H9 (cell line): ENCODE measurements around the gene PHOSPHO1. TPM values are rescaled to one million over a fixed set of nuclear protein-coding genes. Genes with fewer than 3 reads are reported as not detected.
A peak's percentile ranks its signal among the peaks of the same experiment; 100 is the strongest.

Experiments used
- DNase-seq: peaks from one replicate; pipeline ENCODE4 v3.0.0-alpha.2; 2017
- H2AFZ ChIP-seq: one replicate; pipeline ENCODE4 v1.6.1; 2013; ENCODE audit warnings: mild to moderate bottlenecking, low read length, control low read depth, moderate library complexity
- H2AK5ac ChIP-seq: 2 replicates; pipeline ENCODE4 v1.6.1; 2013; ENCODE audit warnings: low read length, control low read depth, mixed read lengths; ENCODE audit not compliant: insufficient read length
- H2BK120ac ChIP-seq: one replicate; pipeline ENCODE4 v1.6.1; 2013; ENCODE audit warnings: low read depth, mild to moderate bottlenecking, low read length, control low read depth, inconsistent platforms; ENCODE audit not compliant: poor library complexity, severe bottlenecking
- H2BK12ac ChIP-seq: 2 replicates; pipeline ENCODE4 v1.6.1; 2013; ENCODE audit warnings: low read length, control low read depth, mixed read lengths, low read depth; ENCODE audit not compliant: insufficient read length
- H2BK15ac ChIP-seq: 2 replicates; pipeline ENCODE4 v1.6.1; 2013; ENCODE audit warnings: low read depth, low read length, control low read depth
- H2BK20ac ChIP-seq: one replicate; pipeline ENCODE4 v1.6.1; 2013; ENCODE audit warnings: low read depth, mild to moderate bottlenecking, low read length, control low read depth, inconsistent platforms; ENCODE audit not compliant: poor library complexity, severe bottlenecking
- H2BK5ac ChIP-seq: 2 replicates; pipeline ENCODE4 v1.6.1; 2013; ENCODE audit warnings: low read length, control low read depth, mixed read lengths; ENCODE audit not compliant: insufficient read length
- H3K14ac ChIP-seq: 2 replicates; pipeline ENCODE4 v1.6.1; 2013; ENCODE audit warnings: low read length, control low read depth; ENCODE audit not compliant: insufficient read depth
- H3K18ac ChIP-seq: 2 replicates; pipeline ENCODE4 v1.6.1; 2013; ENCODE audit warnings: low read depth, mild to moderate bottlenecking, mixed read lengths, low read length, control low read depth; ENCODE audit not compliant: insufficient read length
- H3K23ac ChIP-seq: 2 replicates; pipeline ENCODE4 v1.6.1; 2013; ENCODE audit warnings: low read length, control low read depth, mixed read lengths, low read depth; ENCODE audit not compliant: insufficient read length
- H3K23me2 ChIP-seq: 2 replicates; pipeline ENCODE4 v1.6.1; 2013; ENCODE audit warnings: low read depth, mild to moderate bottlenecking, mixed read lengths, low read length, control low read depth; ENCODE audit not compliant: insufficient read length, poor library complexity, severe bottlenecking
- H3K27ac ChIP-seq: 2 replicates; pipeline ENCODE4 v1.5.1; 2013; ENCODE audit warnings: low read length, control low read depth, mixed read lengths, low read depth; ENCODE audit not compliant: insufficient read length
- H3K27me3 ChIP-seq: 2 replicates; pipeline ENCODE4 v1.6.1; 2013; ENCODE audit warnings: low read length, control low read depth, inconsistent platforms; ENCODE audit not compliant: insufficient read depth
- H3K4ac ChIP-seq: 2 replicates; pipeline ENCODE4 v1.6.1; 2013; ENCODE audit warnings: low read depth, mild to moderate bottlenecking, control low read depth, inconsistent platforms, low read length, moderate library complexity
- H3K4me1 ChIP-seq: 2 replicates; pipeline ENCODE4 v1.6.1; 2013; ENCODE audit warnings: low read length, control low read depth, inconsistent platforms; ENCODE audit not compliant: insufficient read depth
- H3K4me2 ChIP-seq: 2 replicates; pipeline ENCODE4 v1.6.1; 2013; ENCODE audit warnings: low read length, control low read depth, mixed read lengths; ENCODE audit not compliant: insufficient read length, insufficient read depth
- H3K56ac ChIP-seq: 2 replicates; pipeline ENCODE4 v1.6.1; 2013; ENCODE audit warnings: low read depth, mild to moderate bottlenecking, mixed read lengths, low read length, control low read depth; ENCODE audit not compliant: insufficient read length
- H3K79me1 ChIP-seq: 2 replicates; pipeline ENCODE4 v1.6.1; 2013; ENCODE audit warnings: low read depth, mild to moderate bottlenecking, moderate library complexity, low read length, control low read depth, inconsistent platforms; ENCODE audit not compliant: insufficient read depth, poor library complexity, severe bottlenecking
- H3K79me2 ChIP-seq: 2 replicates; pipeline ENCODE4 v1.6.1; 2013; ENCODE audit warnings: low read length, control low read depth, inconsistent platforms; ENCODE audit not compliant: insufficient read depth
- H3K9ac ChIP-seq: 2 replicates; pipeline ENCODE4 v1.6.1; 2013; ENCODE audit warnings: low read length, control low read depth, mixed read lengths; ENCODE audit not compliant: insufficient read length; ENCODE audit errors: extremely low read depth
- H3K9me3 ChIP-seq: one replicate; pipeline ENCODE4 v1.6.1; 2013; ENCODE audit warnings: low read depth, low read length, inconsistent platforms; ENCODE audit not compliant: control insufficient read depth
- H3T11ph ChIP-seq: one replicate; pipeline ENCODE4 v1.6.1; 2013; ENCODE audit warnings: mild to moderate bottlenecking, low read length, control low read depth, inconsistent platforms
- H4K20me1 ChIP-seq: one replicate; pipeline ENCODE4 v1.6.1; 2013; ENCODE audit not compliant: control insufficient read depth, insufficient read length, insufficient read depth
- H4K5ac ChIP-seq: 2 replicates; pipeline ENCODE4 v1.6.1; 2013; ENCODE audit warnings: low read depth, mild to moderate bottlenecking, mixed read lengths, low read length, control low read depth; ENCODE audit not compliant: insufficient read length
- H4K8ac ChIP-seq: replicated peaks from 2 replicates; pipeline ENCODE4 v1.6.1; 2013; ENCODE audit warnings: low read length, control low read depth, mixed read lengths, low read depth; ENCODE audit not compliant: insufficient read length
- H4K91ac ChIP-seq: 2 replicates; pipeline ENCODE4 v1.6.1; 2013; ENCODE audit warnings: low read depth, mild to moderate bottlenecking, moderate library complexity, mixed read lengths, low read length, control low read depth; ENCODE audit not compliant: insufficient read length
- H3K27ac Mint-ChIP-seq, 3 experiments: 2 replicates in 2 of 3; 3 replicates in 1 of 3; pipeline ENCODE4 v1.8.0; 2020 to 2021; ENCODE audit warnings: mixed read lengths in 3 of 3, mild to moderate bottlenecking in 1 of 3, moderate library complexity in 1 of 3
- H3K27me3 Mint-ChIP-seq: 2 replicates; pipeline ENCODE4 v1.8.0; 2021; ENCODE audit warnings: low read depth, mild to moderate bottlenecking, moderate library complexity, mixed read lengths
- H3K36me3 Mint-ChIP-seq, 3 experiments: 2 replicates in 2 of 3; 3 replicates in 1 of 3; pipeline ENCODE4 v1.8.0; 2020 to 2021; ENCODE audit warnings: low read depth in 3 of 3, mixed read lengths in 3 of 3; ENCODE audit not compliant: insufficient read depth in 1 of 3
- H3K4me1 Mint-ChIP-seq, 2 experiments: 2 replicates each; pipeline ENCODE4 v1.8.0; 2020; ENCODE audit warnings: mixed read lengths in 2 of 2
- H3K4me3 Mint-ChIP-seq, 2 experiments: 2 replicates in 1 of 2; 3 replicates in 1 of 2; pipeline ENCODE4 v1.8.0; 2020 to 2021; ENCODE audit warnings: mild to moderate bottlenecking in 2 of 2, mixed read lengths in 2 of 2, moderate library complexity in 1 of 2
- H3K9me3 Mint-ChIP-seq, 2 experiments: 2 replicates in 1 of 2; 3 replicates in 1 of 2; pipeline ENCODE4 v1.8.0; 2020; ENCODE audit warnings: mild to moderate bottlenecking in 2 of 2, mixed read lengths in 2 of 2, moderate library complexity in 1 of 2
- WGBS: extraction: QIAGEN DNeasy Blood & Tissue Kit; methylation state at CpG from one replicate; pipeline ENCODE4 v1.1.7; 2013; ENCODE audit warnings: missing lambda C conversion rate, low lambda C conversion rate, mixed read lengths; ENCODE audit not compliant: insufficient read length; ENCODE audit errors: extremely low coverage; 5-methylcytosine and 5-hydroxymethylcytosine counted together
- total RNA-seq: library from RNA; stranded (reverse); gene quantifications from 2 replicates; pipeline ENCODE4 v1.2.1, GENCODE V29; 2021
- TF ChIP-seq, protein P1 (sequence below): fragments of 200-600 bp; sonication (generic); conservative IDR thresholded peaks from 3 replicates; pipeline ENCODE4 v1.8.0; 2021; ENCODE audit warnings: antibody characterized with exemption, mild to moderate bottlenecking

PHOSPHO1 gene
- total RNA-seq, 1 experiment from 2014 or later: 0.63 TPM

DNA sequence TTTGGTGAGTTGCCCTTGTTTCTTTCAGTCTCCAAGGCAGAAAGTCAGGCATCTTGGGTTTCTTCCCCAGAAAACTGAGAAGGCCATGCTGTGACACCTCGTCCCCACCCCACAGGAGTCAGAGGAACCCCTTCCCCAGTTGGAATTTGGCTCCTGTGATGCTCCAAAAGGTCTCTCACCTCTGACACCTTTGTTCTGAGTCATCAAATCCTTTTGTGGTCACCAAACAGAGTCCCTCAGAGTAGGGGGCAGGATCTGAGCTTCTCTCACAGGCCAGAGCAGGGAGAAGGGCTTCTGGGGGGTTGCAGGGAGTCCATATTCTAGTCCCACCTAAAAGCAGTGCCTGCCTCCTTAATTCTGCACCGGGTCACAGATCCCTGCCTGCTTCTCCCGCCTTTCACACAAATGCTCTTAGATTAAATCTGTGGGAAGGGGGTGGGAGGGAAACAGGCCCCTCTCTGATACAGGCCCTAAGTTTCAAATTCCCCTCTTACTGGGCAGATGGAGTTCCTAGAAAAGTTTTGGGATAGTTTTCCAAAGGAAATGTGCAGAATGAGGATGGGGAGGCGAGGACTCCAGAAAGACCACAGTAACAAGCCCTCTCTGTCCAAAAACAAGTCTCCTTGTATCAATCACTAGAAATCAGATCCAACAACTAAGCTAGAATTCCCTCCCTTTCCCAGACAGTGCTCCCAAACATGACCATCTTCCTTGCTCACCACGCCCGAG is 1.3 kb downstream of the PHOSPHO1 start:
- Histone ChIP-seq H3K23me2 (peaks cover 12% of the 10 kb centered on the region), H2BK5ac (no peak overlapping the region), H4K20me1 (no peaks in the 10 kb centered on the region), H4K91ac (no peak overlapping the region), H2BK120ac (no peak overlapping the region), H3K14ac (no peak overlapping the region), H3K79me2 (no peaks in the 10 kb centered on the region), H4K5ac (no peak overlapping the region), H4K8ac (no peak overlapping the region), H3K9me3 (no peaks in the 10 kb centered on the region), H3K18ac (no peak overlapping the region), H3K27ac (no peak overlapping the region), H3T11ph (no peak overlapping the region), H3K23ac (no peak overlapping the region), H3K4ac (no peak overlapping the region), H2BK15ac (no peak overlapping the region), H3K79me1 (no peaks in the 10 kb centered on the region), H2BK12ac (no peak overlapping the region), H3K4me2 (no peak overlapping the region), H3K9ac (no peak overlapping the region), H2AK5ac (no peak overlapping the region), H3K4me1 (no peaks in the 10 kb centered on the region), H3K56ac (no peak overlapping the region), H2BK20ac (no peak overlapping the region), H2AFZ (no peak overlapping the region), H3K27me3 (peaks cover 22% of the 10 kb centered on the region; the same call in 1 of the 2 replicates)
- Mint-ChIP-seq H3K27me3 (peaks cover 88% of the 10 kb centered on the region), H3K27ac (peak overlapping the region in 1 of 3 experiments; percentile 10; a peak in 1 of 7 replicates), H3K4me3 (peak overlapping the region; percentile 62 to 85; a peak in 4 of 5 replicates), H3K9me3 (no peaks in the 10 kb centered on the region), H3K36me3 (no peaks in the 10 kb centered on the region; a peak in 1 of 7 replicates), H3K4me1 (peaks cover 20 to 25% of the 10 kb centered on the region in 2 experiments)
- TF ChIP-seq, protein P1, sequence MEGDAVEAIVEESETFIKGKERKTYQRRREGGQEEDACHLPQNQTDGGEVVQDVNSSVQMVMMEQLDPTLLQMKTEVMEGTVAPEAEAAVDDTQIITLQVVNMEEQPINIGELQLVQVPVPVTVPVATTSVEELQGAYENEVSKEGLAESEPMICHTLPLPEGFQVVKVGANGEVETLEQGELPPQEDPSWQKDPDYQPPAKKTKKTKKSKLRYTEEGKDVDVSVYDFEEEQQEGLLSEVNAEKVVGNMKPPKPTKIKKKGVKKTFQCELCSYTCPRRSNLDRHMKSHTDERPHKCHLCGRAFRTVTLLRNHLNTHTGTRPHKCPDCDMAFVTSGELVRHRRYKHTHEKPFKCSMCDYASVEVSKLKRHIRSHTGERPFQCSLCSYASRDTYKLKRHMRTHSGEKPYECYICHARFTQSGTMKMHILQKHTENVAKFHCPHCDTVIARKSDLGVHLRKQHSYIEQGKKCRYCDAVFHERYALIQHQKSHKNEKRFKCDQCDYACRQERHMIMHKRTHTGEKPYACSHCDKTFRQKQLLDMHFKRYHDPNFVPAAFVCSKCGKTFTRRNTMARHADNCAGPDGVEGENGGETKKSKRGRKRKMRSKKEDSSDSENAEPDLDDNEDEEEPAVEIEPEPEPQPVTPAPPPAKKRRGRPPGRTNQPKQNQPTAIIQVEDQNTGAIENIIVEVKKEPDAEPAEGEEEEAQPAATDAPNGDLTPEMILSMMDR: no peak
- no CpG with 5 or more reads among the region's 6 CpGs for WGBS
- no peak for DNase-seq
